Ureter (tissue), 1 donor: ENCODE results near the gene SLC45A2. TPM values are rescaled to one million over a fixed set of nuclear protein-coding genes. Genes with fewer than 3 reads are reported as not detected.
"Not testable (repeated sequence)": the region's sequence is repeated elsewhere in the genome, so short reads cannot be mapped to it uniquely, and the experiment has no call there.

Experiments
- DNase-seq: peaks from one replicate; pipeline ENCODE4 v3.0.0-alpha.2; 2020; ENCODE audit warnings: low spot score
- total RNA-seq: library from RNA; stranded (reverse); gene quantifications from one replicate; pipeline ENCODE4 v1.2.4, GENCODE V29; 2023
- donor health status: DM: yes; HTN: yes; CAD: no.

Gene SLC45A2
- total RNA-seq, 1 donor from 2014 or later = not detected

- no peak for DNase-seq
Measured at GRCh38 chr5:33969572-33970452, 14.7 kb downstream of the SLC45A2 start.

- no peak for DNase-seq
Measured at GRCh38 chr5:33968211-33969005, 16.1 kb downstream of the SLC45A2 start.

GRCh38 chr5:33966805-33967204, 17.7 kb downstream of the SLC45A2 start:
- no peak for DNase-seq

- DNase-seq = no peak
Measured at GRCh38 chr5:33964132-33964700, 20.3 kb downstream of the SLC45A2 start.

- no peak for DNase-seq
Measured at GRCh38 chr5:33958176-33958575, 26.3 kb downstream of the SLC45A2 start.

- DNase-seq = no peak
Measured at GRCh38 chr5:33957577-33958150, 26.8 kb downstream of the SLC45A2 start.

GRCh38 chr5:33952175-33952574, 32.3 kb downstream of the SLC45A2 start:
- DNase-seq = not testable (repeated sequence)

GRCh38 chr5:33944543-33945132, 39.9 kb downstream of the SLC45A2 start:
- no peak for DNase-seq

GRCh38 chr5:33941090-33941489, 43.4 kb downstream of the SLC45A2 start:
- no peak for DNase-seq

- DNase-seq = no peak
Measured at GRCh38 chr5:33939556-33940262, 44.8 kb downstream of the SLC45A2 start.

GRCh38 chr5:33938881-33939280, 45.6 kb downstream of the SLC45A2 start:
- no peak for DNase-seq

- no peak for DNase-seq
Measured at GRCh38 chr5:33938507-33938796, 46.0 kb downstream of the SLC45A2 start.

- DNase-seq = no peak
Measured at GRCh38 chr5:33937707-33938506, 46.6 kb downstream of the SLC45A2 start.

- DNase-seq = no peak
Measured at GRCh38 chr5:33937017-33937706, 47.3 kb downstream of the SLC45A2 start.

GRCh38 chr5:33936381-33937016, 48.0 kb downstream of the SLC45A2 start, which contains the start of gene RXFP3:
RXFP3 (plus strand) TSS chr5:33936386; CDS start chr5:33936741, 355 bp downstream.
- no peak for DNase-seq

GRCh38 chr5:33936004-33936380, 48.5 kb downstream of the SLC45A2 start:
- DNase-seq = peak; percentile 57

- no peak for DNase-seq
Measured at GRCh38 chr5:33934176-33934575, 50.3 kb downstream of the SLC45A2 start.

GRCh38 chr5:33933723-33934169, 50.7 kb downstream of the SLC45A2 start:
- DNase-seq = no peak

GRCh38 chr5:33931136-33931535, 53.4 kb downstream of the SLC45A2 start:
- DNase-seq = no peak
